Right atrium auricular region (tissue), 2 donors: Measurements from ENCODE around the gene AGPAT3. TPM values are rescaled to one million over a fixed set of nuclear protein-coding genes. Genes with fewer than 3 reads are reported as not detected.
A peak's percentile ranks its signal among the peaks of the same experiment; 100 is the strongest.

ENCODE experiments used
- DNase-seq: peaks from one replicate; pipeline ENCODE4 v3.0.0-alpha.2; 2019; ENCODE audit warnings: low spot score
- H3K27ac ChIP-seq, 2 donors: fragments of 200-600 bp; sonication (generic); 1 replicate in 1 of 2; 2 replicates in 1 of 2; pipeline ENCODE4 v1.5.1; 2016 to 2019
- H3K27me3 ChIP-seq, 2 donors: fragments of 200-600 bp; sonication (generic); one replicate each; pipeline versions ENCODE4 v1.5.1 to v1.6.0; 2017 to 2019
- H3K36me3 ChIP-seq: fragments of 200-600 bp; sonication (generic); one replicate; pipeline ENCODE4 v1.5.1; 2016
- H3K4me1 ChIP-seq, 2 donors: fragments of 200-600 bp; sonication (generic); one replicate each; pipeline versions ENCODE4 v1.5.1 to v1.6.0; 2017 to 2019
- H3K4me3 ChIP-seq, 2 donors: fragments of 200-600 bp; sonication (generic); 1 replicate in 1 of 2; 2 replicates in 1 of 2; pipeline ENCODE4 v1.5.1; 2017 to 2019; ENCODE audit warnings: mild to moderate bottlenecking in 1 of 2, moderate library complexity in 1 of 2
- H3K9me3 ChIP-seq, 2 donors: fragments of 200-600 bp; sonication (generic); one replicate each; pipeline ENCODE4 v1.5.1; 2019
- total RNA-seq, 2 donors: library from RNA; depleted of rRNA; stranded (reverse); fragments of >200 nt; gene quantifications; one replicate each; pipeline ENCODE4 v1.1.0, GENCODE V29; 2016
- TF ChIP-seq, protein P1 (sequence below), 2 donors: fragments of 200-600 bp; sonication (generic); IDR thresholded peaks; one replicate each; pipeline ENCODE4 v1.5.1; 2019; ENCODE audit warnings: antibody characterized with exemption in 2 of 2

AGPAT3 gene
- total RNA-seq, 2 donors from 2014 or later, result 41.3 to 42.5 TPM

DNA sequence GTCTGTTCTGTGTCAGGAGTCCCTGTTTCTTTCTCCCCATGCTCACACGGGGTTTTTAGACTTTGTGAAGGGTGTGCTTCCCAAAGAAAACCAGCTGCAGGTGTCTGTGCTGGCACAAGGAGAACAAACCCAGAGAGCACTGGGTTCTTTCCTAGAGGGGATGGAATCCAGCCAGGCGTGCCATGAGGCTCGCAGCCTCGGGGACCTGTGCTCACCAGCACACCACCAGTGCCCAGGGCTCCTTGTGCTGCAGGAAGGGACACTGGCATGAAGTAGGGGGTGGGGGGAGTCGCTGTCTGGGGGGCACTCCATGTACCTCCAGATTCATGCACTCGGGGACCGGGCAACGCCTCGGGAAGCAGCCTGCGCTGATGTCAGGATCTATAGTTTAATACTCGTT is 57.9 kb downstream of the AGPAT3 start:
- Histone ChIP-seq H3K4me1 (peaks cover 0 to 72% of the 10 kb centered on the region in 2 donors), H3K27ac (peak overlapping the region; percentile 62 to 72)
- DNase-seq, result no peak

DNA sequence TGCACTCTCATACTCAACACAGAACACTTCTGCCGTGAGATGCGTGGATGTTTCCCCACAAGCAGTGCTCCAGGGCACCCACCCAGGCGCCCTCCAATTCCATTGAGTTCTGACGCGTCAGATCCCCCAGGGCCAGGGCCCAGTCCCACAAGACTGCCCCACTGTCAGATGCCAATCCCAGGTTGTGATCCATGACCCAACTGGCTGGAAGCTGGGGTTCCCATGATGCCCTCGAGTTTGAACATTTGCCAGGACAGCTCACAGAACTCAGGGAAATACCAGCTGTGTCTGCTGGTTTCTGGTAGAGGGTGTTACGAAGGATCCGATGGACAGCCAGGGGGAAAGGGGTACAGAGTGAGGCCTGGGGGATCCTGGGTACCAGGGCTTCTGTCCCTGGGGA is 58.4 kb downstream of the AGPAT3 start:
- H3K9me3 ChIP-seq, result no peaks in the 10 kb centered on the region
- no peaks in the 10 kb centered on the region for H3K36me3 ChIP-seq
- H3K27ac ChIP-seq, result peak overlapping the region; percentile 62 to 72
- H3K27me3 ChIP-seq, result no peaks in the 10 kb centered on the region
- no peak overlapping the region for H3K4me3 ChIP-seq
- TF ChIP-seq, protein P1, sequence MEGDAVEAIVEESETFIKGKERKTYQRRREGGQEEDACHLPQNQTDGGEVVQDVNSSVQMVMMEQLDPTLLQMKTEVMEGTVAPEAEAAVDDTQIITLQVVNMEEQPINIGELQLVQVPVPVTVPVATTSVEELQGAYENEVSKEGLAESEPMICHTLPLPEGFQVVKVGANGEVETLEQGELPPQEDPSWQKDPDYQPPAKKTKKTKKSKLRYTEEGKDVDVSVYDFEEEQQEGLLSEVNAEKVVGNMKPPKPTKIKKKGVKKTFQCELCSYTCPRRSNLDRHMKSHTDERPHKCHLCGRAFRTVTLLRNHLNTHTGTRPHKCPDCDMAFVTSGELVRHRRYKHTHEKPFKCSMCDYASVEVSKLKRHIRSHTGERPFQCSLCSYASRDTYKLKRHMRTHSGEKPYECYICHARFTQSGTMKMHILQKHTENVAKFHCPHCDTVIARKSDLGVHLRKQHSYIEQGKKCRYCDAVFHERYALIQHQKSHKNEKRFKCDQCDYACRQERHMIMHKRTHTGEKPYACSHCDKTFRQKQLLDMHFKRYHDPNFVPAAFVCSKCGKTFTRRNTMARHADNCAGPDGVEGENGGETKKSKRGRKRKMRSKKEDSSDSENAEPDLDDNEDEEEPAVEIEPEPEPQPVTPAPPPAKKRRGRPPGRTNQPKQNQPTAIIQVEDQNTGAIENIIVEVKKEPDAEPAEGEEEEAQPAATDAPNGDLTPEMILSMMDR (IDR thresholded peaks at IDR 0.05), result no peak
- peaks cover 0 to 72% of the 10 kb centered on the region in 2 donors for H3K4me1 ChIP-seq
- no peak for DNase-seq

More for the DNA sequence above, 57.9 kb downstream of the AGPAT3 start:
- Histone ChIP-seq H3K36me3 (no peaks in the 10 kb centered on the region), H3K9me3 (no peaks in the 10 kb centered on the region), H3K27me3 (no peaks in the 10 kb centered on the region), H3K4me3 (no peak overlapping the region)
- TF ChIP-seq, protein P1 (IDR thresholded peaks at IDR 0.05), result no peak

DNA sequence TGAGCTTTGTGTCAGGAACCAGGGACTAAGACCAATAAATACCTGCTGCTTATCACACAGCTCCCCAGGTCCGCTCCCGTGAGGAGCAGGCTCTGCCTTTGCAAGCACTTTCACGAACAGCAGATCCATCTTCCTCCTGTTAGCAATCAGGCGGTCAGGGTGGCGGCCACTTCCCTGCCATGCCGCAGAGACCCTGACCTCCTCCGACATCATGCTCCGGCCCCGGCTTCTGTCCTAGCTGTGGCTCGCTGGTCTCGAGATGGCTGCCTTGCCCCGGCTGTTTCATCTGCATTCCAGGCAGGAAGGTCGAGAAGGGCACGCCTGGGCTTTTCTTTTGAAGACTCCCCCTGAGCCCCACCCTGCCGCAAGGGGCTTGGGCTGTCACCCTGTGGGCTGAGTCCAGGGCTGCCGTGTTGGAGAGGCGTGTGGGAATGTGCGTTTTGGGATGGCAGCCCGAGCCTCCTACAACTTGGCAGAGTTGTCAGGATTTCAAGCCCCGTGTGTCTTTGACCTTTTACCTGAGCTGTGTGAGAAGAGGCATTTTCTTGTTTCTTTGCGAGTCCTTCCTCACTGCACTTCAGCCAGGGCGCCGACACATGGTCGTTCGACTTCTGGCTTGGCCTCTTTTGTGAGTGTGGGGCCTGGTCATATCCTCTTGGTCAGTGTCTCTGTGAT is 59.5 kb downstream of the AGPAT3 start:
- Histone ChIP-seq H3K9me3 (no peaks in the 10 kb centered on the region), H3K36me3 (no peaks in the 10 kb centered on the region), H3K27ac (peak overlapping the region; percentile 72 to 81), H3K4me3 (no peak overlapping the region), H3K4me1 (peaks cover 0 to 78% of the 10 kb centered on the region in 2 donors), H3K27me3 (no peaks in the 10 kb centered on the region)
- TF ChIP-seq, protein P1 (IDR thresholded peaks at IDR 0.05), result no peak
- DNase-seq, result no peak

DNA sequence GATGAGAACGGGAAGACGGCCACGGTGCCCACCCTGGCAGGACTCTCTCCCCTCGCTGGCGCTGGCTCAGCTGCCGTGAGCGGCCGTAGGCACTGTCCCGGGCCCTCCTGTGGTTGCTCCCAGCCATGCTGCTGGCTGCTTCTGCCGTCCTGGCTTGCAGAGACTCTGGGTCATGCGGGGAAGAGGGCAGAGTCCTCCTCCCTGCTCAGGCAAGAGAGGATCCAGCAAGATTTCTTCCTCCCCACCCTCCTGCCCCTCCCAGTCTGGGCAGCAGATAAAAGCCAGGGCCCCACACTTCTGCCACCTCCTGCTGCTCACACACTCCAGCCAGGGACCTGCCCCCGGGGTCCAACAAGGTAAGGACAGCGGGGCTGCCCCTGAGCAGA is 60.1 kb downstream of the AGPAT3 start:
- no peak overlapping the region for H3K4me3 ChIP-seq
- H3K36me3 ChIP-seq, result no peaks in the 10 kb centered on the region
- H3K27ac ChIP-seq, result peak overlapping the region; percentile 72 to 81
- TF ChIP-seq, protein P1 (IDR thresholded peaks at IDR 0.05), result no peak
- DNase-seq, result no peak
- H3K27me3 ChIP-seq, result no peaks in the 10 kb centered on the region
- peaks cover 0 to 82% of the 10 kb centered on the region in 2 donors for H3K4me1 ChIP-seq
- no peaks in the 10 kb centered on the region for H3K9me3 ChIP-seq

DNA sequence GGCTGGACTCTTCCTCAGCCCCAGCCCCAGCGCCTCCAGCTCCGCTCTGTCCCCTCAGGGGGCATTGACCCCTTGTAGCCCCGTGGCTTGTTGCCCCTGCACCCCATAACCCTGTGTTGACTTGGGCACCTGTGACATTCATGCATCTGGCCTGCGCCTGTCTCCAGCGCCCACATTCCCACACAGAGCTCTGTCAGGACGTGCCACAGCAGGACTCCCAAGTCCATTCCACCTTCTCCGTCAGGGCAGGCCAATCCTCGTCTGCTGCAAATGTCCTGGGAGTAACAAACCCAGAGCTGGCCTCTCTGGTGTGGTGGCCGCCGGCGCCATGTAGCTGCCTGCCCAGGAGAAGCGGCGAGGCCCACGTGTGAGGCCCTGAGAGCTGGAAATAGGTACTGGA is 60.6 kb downstream of the AGPAT3 start:
- no peak for DNase-seq
- Histone ChIP-seq H3K4me3 (no peak overlapping the region), H3K27ac (peak overlapping the region; percentile 72 to 81), H3K27me3 (no peaks in the 10 kb centered on the region), H3K4me1 (peaks cover 0 to 82% of the 10 kb centered on the region in 2 donors), H3K9me3 (no peaks in the 10 kb centered on the region), H3K36me3 (no peaks in the 10 kb centered on the region)
- TF ChIP-seq, protein P1 (IDR thresholded peaks at IDR 0.05), result no peak

DNA sequence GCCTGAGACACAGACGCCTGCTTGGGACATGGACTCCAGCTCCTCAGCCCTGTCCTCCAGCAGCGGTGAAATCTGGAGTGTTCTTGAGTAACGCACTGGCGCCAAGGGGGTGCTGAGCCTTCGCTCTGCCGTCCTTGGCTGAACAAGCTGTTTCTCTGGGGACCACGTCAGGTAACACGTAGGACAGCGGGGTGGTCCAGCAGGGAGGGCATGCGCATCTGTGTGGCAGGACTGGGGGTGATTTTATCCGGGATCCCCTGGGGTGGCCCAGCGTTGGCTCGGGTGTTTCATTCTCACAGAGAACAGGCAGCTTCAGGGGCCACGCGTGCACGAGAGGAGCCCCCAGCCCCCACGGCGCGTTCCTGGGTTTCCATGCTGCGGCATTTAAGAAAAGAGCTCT is 61.2 kb downstream of the AGPAT3 start:
- Histone ChIP-seq H3K27ac (peak overlapping the region; percentile 72 to 81), H3K4me3 (no peak overlapping the region), H3K27me3 (no peaks in the 10 kb centered on the region), H3K36me3 (no peaks in the 10 kb centered on the region), H3K9me3 (no peaks in the 10 kb centered on the region), H3K4me1 (peaks cover 0 to 82% of the 10 kb centered on the region in 2 donors)
- TF ChIP-seq, protein P1 (IDR thresholded peaks at IDR 0.05), result no peak
- DNase-seq, result no peak
